NCI-H1092 treated with DMSO at 0.1 percent for 48 hours (cell line): ENCODE results near the gene ITGAD.
"Not testable (repeated sequence)": the region's sequence is repeated elsewhere in the genome, so short reads cannot be mapped to it uniquely, and the experiment has no call there.

Experiments
- DNase-seq: peaks from one replicate; lab custom pipeline; 2025; lab: John Stamatoyannopoulos, UW

The ITGAD gene

DNA sequence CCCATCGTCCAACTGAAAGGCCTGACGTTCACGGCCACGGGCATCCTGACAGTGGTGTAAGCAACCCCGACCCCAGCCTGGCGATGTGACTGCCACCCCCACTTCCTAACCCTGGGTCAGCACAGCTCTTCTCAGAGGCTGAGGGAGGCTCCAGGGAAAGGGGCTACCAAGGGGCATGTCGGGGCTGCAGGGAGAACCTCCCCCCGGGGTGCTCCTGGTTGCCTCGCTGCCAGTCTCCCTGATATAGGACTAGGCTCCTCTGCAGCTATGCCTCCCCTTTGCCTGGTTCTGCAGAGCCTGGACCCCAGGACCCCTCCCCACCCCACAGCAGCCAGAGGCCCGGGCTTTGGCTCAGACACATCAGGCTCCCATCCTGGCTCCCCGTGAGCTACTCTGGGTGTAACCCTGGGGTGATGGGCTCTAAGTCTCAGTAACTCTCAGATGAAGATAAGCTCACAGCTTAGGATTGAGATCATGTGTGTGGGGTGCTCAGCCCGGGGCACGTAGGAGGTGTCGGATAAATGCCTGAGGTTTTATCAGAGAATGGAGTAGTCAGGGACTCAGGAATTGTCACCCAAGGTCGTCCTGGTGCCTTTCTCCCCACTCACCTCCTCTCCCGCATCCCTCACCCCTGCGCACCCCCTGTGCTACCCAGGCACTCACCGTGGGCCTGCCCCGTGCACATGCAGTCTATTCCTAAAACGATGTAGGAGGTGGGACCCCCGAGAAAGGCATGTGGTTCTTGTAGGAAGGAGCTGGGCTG lies 10.6 kb downstream of the ITGAD start:
- no peak for DNase-seq

GRCh38 chr16:31404353-31405064 lies 11.4 kb downstream of the ITGAD start:
- no peak for DNase-seq

DNA sequence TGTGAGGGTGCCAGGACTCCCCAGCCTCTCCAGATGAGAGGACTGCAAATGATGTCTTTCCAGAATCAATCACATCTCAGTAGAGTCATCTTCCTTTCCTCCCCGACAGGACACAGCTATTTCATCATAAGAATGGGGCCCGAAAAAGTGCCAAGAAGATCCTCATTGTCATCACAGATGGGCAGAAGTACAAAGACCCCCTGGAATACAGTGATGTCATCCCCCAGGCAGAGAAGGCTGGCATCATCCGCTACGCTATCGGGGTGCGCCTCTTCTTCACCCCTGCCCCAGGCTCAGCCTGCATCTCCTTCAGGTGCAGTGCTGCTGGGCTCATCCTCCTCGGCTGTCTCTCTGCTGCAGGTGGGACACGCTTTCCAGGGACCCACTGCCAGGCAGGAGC lies 14.3 kb downstream of the ITGAD start:
- DNase-seq: no peak

GRCh38 chr16:31409433-31409832 lies 16.3 kb downstream of the ITGAD start:
- no peak for DNase-seq

DNA sequence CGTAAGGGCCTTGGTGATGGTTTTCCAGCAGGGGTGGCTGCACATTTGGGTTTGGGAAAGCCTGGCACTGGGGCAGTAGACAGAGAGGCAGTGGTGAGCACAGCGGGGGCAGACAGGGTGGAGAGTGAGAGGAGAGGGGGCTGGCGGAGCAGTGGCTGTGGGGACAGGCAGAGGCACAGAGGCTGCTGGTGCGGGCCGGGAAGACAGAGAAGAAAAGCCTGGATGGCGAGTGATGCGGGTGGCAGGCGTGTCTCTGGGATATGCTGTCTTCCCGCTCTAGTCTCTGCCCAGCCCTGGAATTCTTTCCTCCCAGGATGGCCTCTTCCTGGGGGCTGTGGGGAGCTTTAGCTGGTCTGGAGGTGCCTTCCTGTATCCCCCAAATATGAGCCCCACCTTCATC lies 16.9 kb downstream of the ITGAD start:
- DNase-seq: no peak

GRCh38 chr16:31411024-31411844 lies 18.1 kb downstream of the ITGAD start:
- no peak for DNase-seq

GRCh38 chr16:31412750-31413149 lies 19.6 kb downstream of the ITGAD start:
- DNase-seq: no peak

- DNase-seq: no peak
Observed at GRCh38 chr16:31413381-31413780, 20.2 kb downstream of the ITGAD start.

GRCh38 chr16:31413943-31414342 lies 20.8 kb downstream of the ITGAD start:
- no peak for DNase-seq

GRCh38 chr16:31414706-31415105 lies 21.6 kb downstream of the ITGAD start:
- no peak for DNase-seq

DNA sequence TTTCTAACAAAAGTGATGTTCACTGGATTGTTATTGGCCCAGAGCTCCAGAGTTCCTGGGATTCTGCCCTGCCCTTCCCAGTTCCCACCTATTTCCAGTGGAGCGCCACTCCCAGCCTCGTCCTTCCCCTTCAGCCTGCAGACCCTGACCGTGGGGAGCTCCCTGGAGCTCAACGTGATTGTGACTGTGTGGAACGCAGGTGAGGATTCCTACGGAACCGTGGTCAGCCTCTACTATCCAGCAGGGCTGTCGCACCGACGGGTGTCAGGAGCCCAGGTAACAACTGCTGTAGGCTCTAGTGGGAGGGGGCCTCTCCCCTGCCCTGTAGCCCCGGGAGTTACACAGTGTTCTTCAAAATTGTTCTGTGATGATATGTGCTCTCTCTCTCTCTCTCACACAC lies 23.2 kb downstream of the ITGAD start:
- DNase-seq: no peak

GRCh38 chr16:31417036-31417435 lies 23.9 kb downstream of the ITGAD start:
- DNase-seq: not testable (repeated sequence)

DNA sequence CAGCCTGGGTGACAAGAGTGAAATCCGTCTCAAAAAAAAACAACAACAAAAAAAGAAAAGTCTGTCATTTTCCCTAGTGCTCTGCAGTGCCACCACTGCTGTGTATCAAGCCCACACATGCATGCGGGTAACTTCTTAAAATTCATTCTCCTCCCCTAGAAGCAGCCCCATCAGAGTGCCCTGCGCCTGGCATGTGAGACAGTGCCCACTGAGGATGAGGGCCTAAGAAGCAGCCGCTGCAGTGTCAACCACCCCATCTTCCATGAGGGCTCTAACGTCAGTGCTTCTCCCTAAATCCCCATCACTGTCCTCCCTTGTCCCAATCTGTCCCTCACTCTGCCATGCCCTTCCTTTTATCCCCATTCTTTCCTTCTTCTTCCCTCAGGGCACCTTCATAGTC lies 24.8 kb downstream of the ITGAD start:
- DNase-seq: no peak

GRCh38 chr16:31420037-31420436 lies 26.9 kb downstream of the ITGAD start:
- DNase-seq: no peak

GRCh38 chr16:31421587-31421986 lies 28.5 kb downstream of the ITGAD start:
- no peak for DNase-seq

GRCh38 chr16:31423241-31423640 lies 30.1 kb downstream of the ITGAD start:
- no peak for DNase-seq

GRCh38 chr16:31423801-31424200 lies 30.7 kb downstream of the ITGAD start:
- DNase-seq: no peak

DNA sequence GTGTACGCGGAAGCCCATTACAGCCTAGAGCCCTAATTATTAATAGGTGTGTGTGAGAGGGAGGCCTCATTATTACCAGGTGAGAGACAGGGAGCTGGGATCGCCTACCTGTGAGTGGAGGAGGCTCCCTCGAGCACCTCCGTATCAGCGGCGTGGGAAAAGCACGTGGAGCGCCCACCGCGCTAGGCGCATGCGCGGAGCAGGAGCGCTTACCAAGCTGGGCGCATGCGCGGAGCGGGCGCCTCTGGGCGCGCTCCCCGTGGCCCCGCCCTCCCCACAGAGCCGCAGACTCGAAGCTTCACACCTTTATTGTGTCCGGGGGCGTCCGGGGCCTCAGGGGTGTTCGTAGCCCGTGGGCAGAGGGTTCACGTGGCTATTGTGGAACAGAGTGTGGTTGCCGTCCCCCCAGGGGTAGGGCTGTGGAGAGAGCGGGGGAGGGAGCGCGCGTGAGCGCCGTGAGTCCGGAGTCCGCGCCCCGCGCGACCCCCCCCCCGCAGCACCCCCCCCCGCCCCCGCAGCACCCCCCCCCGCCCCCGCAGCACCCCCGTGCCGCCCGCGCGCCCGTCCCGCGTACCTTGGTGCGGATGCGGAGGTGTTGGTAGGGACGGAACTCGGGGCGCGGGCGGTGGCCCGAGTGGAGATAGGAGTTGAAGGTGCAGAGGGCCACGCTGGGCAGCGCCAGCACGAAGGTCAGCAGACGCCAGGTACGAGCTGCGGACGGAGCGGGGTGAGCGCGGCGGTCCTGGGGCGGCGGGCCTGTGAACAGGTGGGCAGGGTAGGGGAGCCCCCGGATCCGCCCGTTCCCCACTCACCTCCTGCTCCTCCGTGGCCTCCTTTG lies 34.5 kb downstream of the ITGAD start:
- DNase-seq: no peak

- no peak for DNase-seq
Observed at GRCh38 chr16:31428279-31428597, 35.1 kb downstream of the ITGAD start, which contains the start of gene COX6A2. Gene COX6A2, minus strand, starts transcription at chr16:31428360. Its CDS starts 35 bp downstream, at chr16:31428325.

GRCh38 chr16:31428638-31429247 lies 35.6 kb downstream of the ITGAD start:
- no peak for DNase-seq

- no peak for DNase-seq
Observed at GRCh38 chr16:31429314-31429713, 36.2 kb downstream of the ITGAD start.
